ENCODE data around the gene VTI1A. TPM values are rescaled to one million over a fixed set of nuclear protein-coding genes. Genes with fewer than 3 reads are reported as not detected.

The VTI1A gene
- polyA plus RNA-seq, 1 of the 3 experiments (the other 2 are of a cell fraction) = 8.3 TPM

GRCh38 chr10:112827951-112828350 lies 380.9 kb downstream of the VTI1A start:
- TF ChIP-seq RFX5 (IDR thresholded peaks at IDR 0.05; ENCODE audit: low read length) (no peak), TCF12 (IDR thresholded peaks at IDR 0.05) (no peak), MXI1 (IDR thresholded peaks at IDR 0.05; ENCODE audit: low read depth, low read length) (no peak), MEF2A (IDR thresholded peaks at IDR 0.05; ENCODE audit: borderline replicate concordance, low read depth) (no peak), POLR2AphosphoS5 (IDR thresholded peaks at IDR 0.05; ENCODE audit: low read depth, low read length) (no peak), CTCF (IDR thresholded peaks at IDR 0.05) (no peak), FOSL2 (IDR thresholded peaks at IDR 0.05; ENCODE audit: borderline replicate concordance, low read depth) (no peak), IRF3 (IDR thresholded peaks at IDR 0.05; ENCODE audit: low read depth, low read length) (no peak), SIN3A (IDR thresholded peaks at IDR 0.05; ENCODE audit: borderline replicate concordance, low read depth, low read length) (no peak), USF1 (IDR thresholded peaks at IDR 0.05; ENCODE audit: borderline replicate concordance, low read depth) (no peak), REST (IDR thresholded peaks at IDR 0.05; ENCODE audit: low read depth, low read length) (no peak)
- TF ChIP-seq, protein P1, sequence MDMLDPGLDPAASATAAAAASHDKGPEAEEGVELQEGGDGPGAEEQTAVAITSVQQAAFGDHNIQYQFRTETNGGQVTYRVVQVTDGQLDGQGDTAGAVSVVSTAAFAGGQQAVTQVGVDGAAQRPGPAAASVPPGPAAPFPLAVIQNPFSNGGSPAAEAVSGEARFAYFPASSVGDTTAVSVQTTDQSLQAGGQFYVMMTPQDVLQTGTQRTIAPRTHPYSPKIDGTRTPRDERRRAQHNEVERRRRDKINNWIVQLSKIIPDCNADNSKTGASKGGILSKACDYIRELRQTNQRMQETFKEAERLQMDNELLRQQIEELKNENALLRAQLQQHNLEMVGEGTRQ (IDR thresholded peaks at IDR 0.05; ENCODE audit: borderline replicate concordance, low read depth, low read length) = no peak
- POLR2A ChIA-PET = no interaction called here
- Histone ChIP-seq H3K4me2 (no peak overlapping the region), H3K9me2 (no peaks in the 10 kb centered on the region), H3K27ac (ENCODE audit: low read depth in 2 of 2, low read length in 1 of 2) (no peak overlapping the region), H3K9me3 (no peaks in the 10 kb centered on the region), H3K4me1 (ENCODE audit: control insufficient read depth in 1 of 2, insufficient read depth in 2 of 2, low read depth in 1 of 2, low read length in 1 of 2) (peaks cover 0 to 13% of the 10 kb centered on the region in 2 experiments; a peak in 2 of 4 replicates), H3K9ac (no peak overlapping the region), H3F3A (replicated peaks; ENCODE audit: insufficient read depth) (no peaks in the 10 kb centered on the region), H3K36me3 (replicated peaks in 1 of 2; ENCODE audit: control insufficient read depth in 1 of 2, insufficient read depth in 2 of 2, low read length in 1 of 2) (no peaks in the 10 kb centered on the region), H3K27me3 (ENCODE audit: insufficient read depth) (no peaks in the 10 kb centered on the region), H4K20me1 (ENCODE audit: insufficient read depth) (no peaks in the 10 kb centered on the region), H3K79me2 (ENCODE audit: insufficient read depth) (no peaks in the 10 kb centered on the region), H3K4me3 (ENCODE audit: low read depth in 2 of 2, low read length in 1 of 2) (no peak overlapping the region), H2AFZ (ENCODE audit: low read depth) (no peak overlapping the region)
- 92% methylated on average over 4 of the region's 4 CpGs for WGBS (ENCODE audit: low lambda C conversion rate)
- CTCF ChIA-PET = no interaction called here
- DNase-seq = no peak
